ENCODE results near the gene SLC16A12. TPM values are rescaled to one million over a fixed set of nuclear protein-coding genes. Genes with fewer than 3 reads are reported as not detected.
"Not testable (repeated sequence)": the region's sequence is repeated elsewhere in the genome, so short reads cannot be mapped to it uniquely, and the experiment has no call there.

The SLC16A12 gene
- total RNA-seq, 1 donor from 2014 or later: 1.6 TPM

- H3K27ac ChIP-seq (ENCODE audit: low read depth, low read length): no peak overlapping the region
- peaks cover 0 to 2% (median 0%) of the 10 kb centered on the region in 3 donors for H3K4me1 ChIP-seq (ENCODE audit: control insufficient read depth in 3 of 3, insufficient read depth in 3 of 3, low read length in 3 of 3)
- no peak overlapping the region for H3K4me3 ChIP-seq (ENCODE audit: low read length in 3 of 3)
- H3K36me3 ChIP-seq (ENCODE audit: control insufficient read depth in 3 of 3, insufficient read depth in 3 of 3, low read length in 3 of 3): no peaks in the 10 kb centered on the region
- H3K9ac ChIP-seq (ENCODE audit: low read depth in 1 of 3, low read length in 3 of 3): no peak overlapping the region
- H3K27me3 ChIP-seq (ENCODE audit: control insufficient read depth in 3 of 3, insufficient read depth in 3 of 3, low read length in 3 of 3): no peaks in the 10 kb centered on the region
- no peaks in the 10 kb centered on the region for H3K9me3 ChIP-seq (ENCODE audit: control insufficient read depth in 3 of 3, low read length in 3 of 3)
Measured at GRCh38 chr10:89466599-89467035, 68.8 kb downstream of the SLC16A12 start.

DNA sequence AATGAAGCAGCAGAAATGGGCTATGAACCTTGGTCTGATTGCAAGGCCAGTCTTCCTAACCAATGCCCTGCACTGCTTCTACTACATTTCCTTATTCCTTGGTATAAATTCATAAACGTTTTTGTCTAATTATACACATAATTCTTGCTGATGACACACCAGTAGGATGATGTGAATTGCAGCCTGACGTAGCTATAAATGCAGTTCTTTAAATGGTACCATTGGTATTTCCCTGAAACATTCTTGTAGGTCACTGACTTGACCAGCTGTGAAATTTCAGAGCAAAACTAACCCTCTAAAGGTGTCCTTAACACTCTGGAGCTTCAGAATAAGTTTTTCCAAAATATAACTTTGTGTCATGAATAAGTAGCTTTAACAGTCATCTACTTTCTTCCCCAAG, 70.2 kb downstream of the SLC16A12 start:
- Histone ChIP-seq H3K4me1 (ENCODE audit: control insufficient read depth in 3 of 3, insufficient read depth in 3 of 3, low read length in 3 of 3) (peaks cover 0 to 2% (median 0%) of the 10 kb centered on the region in 3 donors), H3K4me3 (ENCODE audit: low read length in 3 of 3) (no peak overlapping the region), H3K27ac (ENCODE audit: low read depth, low read length) (no peak overlapping the region), H3K9ac (ENCODE audit: low read depth in 1 of 3, low read length in 3 of 3) (no peak overlapping the region), H3K27me3 (ENCODE audit: control insufficient read depth in 3 of 3, insufficient read depth in 3 of 3, low read length in 3 of 3) (no peaks in the 10 kb centered on the region), H3K36me3 (ENCODE audit: control insufficient read depth in 3 of 3, insufficient read depth in 3 of 3, low read length in 3 of 3) (no peaks in the 10 kb centered on the region), H3K9me3 (ENCODE audit: control insufficient read depth in 3 of 3, low read length in 3 of 3) (no peaks in the 10 kb centered on the region)

DNA sequence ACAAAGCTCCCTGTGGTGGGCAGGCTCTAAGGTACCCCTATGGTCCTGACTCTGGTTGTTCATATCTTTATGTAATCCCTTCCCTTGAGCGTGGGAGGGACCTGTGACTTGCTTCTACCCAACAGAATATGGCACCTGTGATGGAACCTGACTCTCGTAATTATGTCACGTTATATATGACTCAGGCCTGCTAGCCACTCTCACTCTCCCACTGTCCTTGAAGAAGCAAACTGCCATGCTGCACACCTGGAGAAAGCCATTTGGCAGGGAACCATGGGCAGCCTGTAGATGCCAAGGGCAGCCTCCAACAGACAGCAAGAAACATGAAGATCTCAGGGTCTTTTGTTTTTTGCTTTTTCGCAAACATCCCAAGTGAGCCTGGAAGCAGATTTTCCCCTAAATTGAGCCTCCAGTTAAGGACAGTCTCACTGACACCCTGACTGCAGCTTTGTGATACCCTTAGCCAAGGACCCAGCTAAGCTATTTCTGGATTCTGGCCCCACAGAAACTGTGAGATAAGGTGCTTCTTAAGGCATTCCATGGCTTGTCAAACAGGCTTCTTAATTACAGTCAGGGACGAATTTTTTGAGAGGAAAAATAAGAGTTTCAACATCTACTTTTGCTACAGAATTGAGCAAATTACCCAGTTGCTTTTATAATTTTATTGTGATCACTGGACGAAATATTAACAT, 71.4 kb downstream of the SLC16A12 start:
- H3K9me3 ChIP-seq (ENCODE audit: control insufficient read depth in 3 of 3, low read length in 3 of 3): no peaks in the 10 kb centered on the region
- H3K4me3 ChIP-seq (ENCODE audit: low read length in 3 of 3): no peak overlapping the region
- no peaks in the 10 kb centered on the region for H3K27me3 ChIP-seq (ENCODE audit: control insufficient read depth in 3 of 3, insufficient read depth in 3 of 3, low read length in 3 of 3)
- H3K27ac ChIP-seq (ENCODE audit: low read depth, low read length): no peak overlapping the region
- H3K36me3 ChIP-seq (ENCODE audit: control insufficient read depth in 3 of 3, insufficient read depth in 3 of 3, low read length in 3 of 3): no peaks in the 10 kb centered on the region
- H3K9ac ChIP-seq (ENCODE audit: low read depth in 1 of 3, low read length in 3 of 3): no peak overlapping the region
- peaks cover 0 to 2% (median 0%) of the 10 kb centered on the region in 3 donors for H3K4me1 ChIP-seq (ENCODE audit: control insufficient read depth in 3 of 3, insufficient read depth in 3 of 3, low read length in 3 of 3)

DNA sequence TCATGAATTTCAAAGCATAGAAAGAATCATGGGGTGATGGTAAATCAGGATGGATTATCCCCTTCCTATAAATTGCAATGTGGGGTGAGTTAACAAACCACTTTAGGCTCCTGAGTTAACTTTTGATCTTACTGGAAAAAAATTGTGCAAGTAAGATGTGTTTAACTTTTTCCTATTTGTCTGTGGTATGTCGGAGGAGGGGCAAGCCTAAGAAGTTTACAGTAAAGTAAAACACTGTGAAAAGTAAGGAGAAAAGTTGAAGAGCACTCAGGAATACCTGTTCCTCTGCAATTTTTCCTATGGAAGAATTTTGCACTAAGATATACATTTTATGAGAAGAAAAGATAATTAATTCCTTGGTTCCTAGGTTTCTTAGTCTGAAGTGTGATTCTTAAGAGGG, 76.6 kb downstream of the SLC16A12 start:
- H3K4me3 ChIP-seq (ENCODE audit: low read length in 3 of 3): no peak overlapping the region
- no peak overlapping the region for H3K27ac ChIP-seq (ENCODE audit: low read depth, low read length)
- H3K27me3 ChIP-seq (ENCODE audit: control insufficient read depth in 3 of 3, insufficient read depth in 3 of 3, low read length in 3 of 3): no peaks in the 10 kb centered on the region
- peaks cover 0 to 3% (median 0%) of the 10 kb centered on the region in 3 donors for H3K4me1 ChIP-seq (ENCODE audit: control insufficient read depth in 3 of 3, insufficient read depth in 3 of 3, low read length in 3 of 3)
- H3K36me3 ChIP-seq (ENCODE audit: control insufficient read depth in 3 of 3, insufficient read depth in 3 of 3, low read length in 3 of 3): no peaks in the 10 kb centered on the region
- H3K9me3 ChIP-seq (ENCODE audit: control insufficient read depth in 3 of 3, low read length in 3 of 3): no peaks in the 10 kb centered on the region
- no peak overlapping the region for H3K9ac ChIP-seq (ENCODE audit: low read depth in 1 of 3, low read length in 3 of 3)

DNA sequence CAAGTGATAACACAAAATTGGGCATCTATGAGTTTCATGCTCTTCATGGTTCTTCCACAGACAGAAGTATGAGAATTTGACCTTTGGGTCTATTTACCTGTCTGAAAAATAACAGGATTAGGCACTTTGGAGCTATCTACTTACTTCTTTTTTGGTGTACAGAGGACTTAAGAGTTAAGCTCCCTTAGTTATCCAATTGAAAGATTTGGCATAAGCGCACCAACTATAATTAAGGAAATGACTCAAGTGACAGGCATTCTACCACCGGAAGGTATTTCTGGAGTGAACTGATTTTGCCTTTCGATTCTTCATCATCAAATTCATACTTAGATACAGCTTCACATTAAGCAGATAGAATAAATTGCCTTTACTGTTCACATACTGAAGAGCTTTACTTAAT, 77.1 kb downstream of the SLC16A12 start:
- H3K4me1 ChIP-seq (ENCODE audit: control insufficient read depth in 3 of 3, insufficient read depth in 3 of 3, low read length in 3 of 3): peaks cover 0 to 3% (median 0%) of the 10 kb centered on the region in 3 donors
- no peaks in the 10 kb centered on the region for H3K27me3 ChIP-seq (ENCODE audit: control insufficient read depth in 3 of 3, insufficient read depth in 3 of 3, low read length in 3 of 3)
- H3K27ac ChIP-seq (ENCODE audit: low read depth, low read length): no peak overlapping the region
- no peak overlapping the region for H3K9ac ChIP-seq (ENCODE audit: low read depth in 1 of 3, low read length in 3 of 3)
- H3K4me3 ChIP-seq (ENCODE audit: low read length in 3 of 3): no peak overlapping the region
- no peaks in the 10 kb centered on the region for H3K36me3 ChIP-seq (ENCODE audit: control insufficient read depth in 3 of 3, insufficient read depth in 3 of 3, low read length in 3 of 3)
- H3K9me3 ChIP-seq (ENCODE audit: control insufficient read depth in 3 of 3, low read length in 3 of 3): no peaks in the 10 kb centered on the region

DNA sequence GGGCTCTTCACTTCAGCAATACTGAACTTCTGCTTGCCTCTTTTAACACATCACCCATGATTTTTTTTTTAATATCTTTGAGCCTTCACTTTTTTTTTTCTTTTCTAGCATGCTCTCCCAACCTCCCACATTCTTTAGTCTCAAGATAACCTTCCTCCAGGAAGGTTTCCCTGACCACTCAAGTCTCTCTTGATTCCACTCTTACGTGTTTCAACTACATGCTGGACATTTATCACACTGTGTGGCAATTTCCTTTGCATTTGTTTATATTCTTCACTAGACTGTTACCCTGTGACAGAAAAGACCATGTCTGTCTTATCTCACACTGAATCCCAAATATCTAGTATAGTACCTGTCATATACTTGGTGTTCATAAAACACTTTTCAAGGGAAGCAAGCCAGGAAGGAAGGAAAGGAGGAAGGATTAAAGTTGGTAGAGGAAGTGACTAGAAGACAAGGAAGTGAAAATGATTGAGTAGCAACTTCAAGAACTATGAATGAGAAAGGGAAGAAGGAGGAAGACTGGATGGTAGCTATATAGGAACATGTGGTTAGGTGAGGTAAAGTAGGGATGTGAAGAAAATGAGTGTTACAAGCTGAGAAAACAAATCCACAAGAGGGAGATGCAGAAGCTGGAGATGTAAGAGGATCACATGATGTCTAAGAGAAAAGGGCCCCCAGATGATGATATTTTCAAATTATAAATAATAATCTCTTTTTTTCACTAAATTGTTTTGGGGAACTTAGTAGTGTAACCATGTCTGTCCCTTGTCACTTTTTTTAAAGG, 80.6 kb downstream of the SLC16A12 start:
- no peak overlapping the region for H3K4me3 ChIP-seq (ENCODE audit: low read length in 3 of 3)
- H3K27ac ChIP-seq (ENCODE audit: low read depth, low read length): no peak overlapping the region
- H3K4me1 ChIP-seq (ENCODE audit: control insufficient read depth in 3 of 3, insufficient read depth in 3 of 3, low read length in 3 of 3): peaks cover 0 to 3% (median 0%) of the 10 kb centered on the region in 3 donors
- H3K36me3 ChIP-seq (ENCODE audit: control insufficient read depth in 3 of 3, insufficient read depth in 3 of 3, low read length in 3 of 3): no peaks in the 10 kb centered on the region
- no peaks in the 10 kb centered on the region for H3K9me3 ChIP-seq (ENCODE audit: control insufficient read depth in 3 of 3, low read length in 3 of 3)
- H3K27me3 ChIP-seq (ENCODE audit: control insufficient read depth in 3 of 3, insufficient read depth in 3 of 3, low read length in 3 of 3): no peaks in the 10 kb centered on the region
- H3K9ac ChIP-seq (ENCODE audit: low read depth in 1 of 3, low read length in 3 of 3): no peak overlapping the region

DNA sequence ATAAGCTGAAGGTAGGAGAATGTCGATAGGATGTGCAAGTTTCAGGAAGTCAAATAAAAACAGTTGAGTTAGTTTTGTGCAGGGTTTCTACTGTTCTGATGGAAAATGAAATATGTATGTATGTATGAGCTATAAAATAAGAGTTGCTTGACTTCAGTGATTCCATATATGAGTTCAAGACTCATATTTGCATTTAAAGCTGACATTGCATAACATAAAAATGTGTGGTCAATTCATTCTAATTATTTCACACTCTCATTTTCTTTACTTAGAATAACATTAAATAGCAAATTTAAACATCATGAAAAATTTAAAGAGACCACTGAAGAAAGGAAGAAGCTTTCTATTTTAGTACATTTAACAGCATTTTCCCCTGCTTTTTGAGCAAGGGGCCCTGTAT, 83.2 kb downstream of the SLC16A12 start:
- H3K9me3 ChIP-seq (ENCODE audit: control insufficient read depth in 3 of 3, low read length in 3 of 3): no peaks in the 10 kb centered on the region
- no peaks in the 10 kb centered on the region for H3K27me3 ChIP-seq (ENCODE audit: control insufficient read depth in 3 of 3, insufficient read depth in 3 of 3, low read length in 3 of 3)
- H3K9ac ChIP-seq (ENCODE audit: low read depth in 1 of 3, low read length in 3 of 3): no peak overlapping the region
- no peaks in the 10 kb centered on the region for H3K36me3 ChIP-seq (ENCODE audit: control insufficient read depth in 3 of 3, insufficient read depth in 3 of 3, low read length in 3 of 3)
- H3K4me1 ChIP-seq (ENCODE audit: control insufficient read depth in 3 of 3, insufficient read depth in 3 of 3, low read length in 3 of 3): no peaks in the 10 kb centered on the region
- H3K4me3 ChIP-seq (ENCODE audit: low read length in 3 of 3): no peak overlapping the region
- H3K27ac ChIP-seq (ENCODE audit: low read depth, low read length): no peak overlapping the region

GRCh38 chr10:89450901-89451300, 84.5 kb downstream of the SLC16A12 start:
- Histone ChIP-seq H3K4me1 (ENCODE audit: control insufficient read depth in 3 of 3, insufficient read depth in 3 of 3, low read length in 3 of 3) (no peaks in the 10 kb centered on the region), H3K4me3 (ENCODE audit: low read length in 3 of 3) (no peak overlapping the region), H3K27ac (ENCODE audit: low read depth, low read length) (no peak overlapping the region), H3K9me3 (ENCODE audit: control insufficient read depth in 3 of 3, low read length in 3 of 3) (no peaks in the 10 kb centered on the region), H3K9ac (ENCODE audit: low read depth in 1 of 3, low read length in 3 of 3) (no peak overlapping the region), H3K27me3 (ENCODE audit: control insufficient read depth in 3 of 3, insufficient read depth in 3 of 3, low read length in 3 of 3) (no peaks in the 10 kb centered on the region), H3K36me3 (ENCODE audit: control insufficient read depth in 3 of 3, insufficient read depth in 3 of 3, low read length in 3 of 3) (no peaks in the 10 kb centered on the region)

DNA sequence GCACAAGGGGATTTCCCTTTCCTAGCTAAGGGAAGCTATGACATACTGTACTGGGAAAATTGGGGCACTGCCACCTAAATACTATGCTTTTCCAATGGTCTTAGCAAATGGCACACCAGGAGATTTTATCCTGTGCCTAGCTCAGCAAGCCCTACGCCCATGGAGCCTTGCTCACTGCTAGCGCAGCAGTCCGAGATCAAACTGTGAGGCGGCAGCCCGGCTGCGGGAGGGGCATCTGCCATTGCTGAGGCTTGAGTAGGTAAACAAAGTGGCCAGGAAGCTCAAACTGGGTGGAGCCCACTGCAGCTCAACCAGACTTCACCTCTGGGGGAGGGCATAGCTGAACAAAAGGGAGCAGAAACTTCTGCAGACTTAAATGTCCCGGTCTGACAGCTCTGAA, 90.6 kb downstream of the SLC16A12 start:
- H3K9me3 ChIP-seq (ENCODE audit: control insufficient read depth in 3 of 3, low read length in 3 of 3); H3K4me3 ChIP-seq (ENCODE audit: low read length in 3 of 3); H3K4me1 ChIP-seq (ENCODE audit: control insufficient read depth in 3 of 3, insufficient read depth in 3 of 3, low read length in 3 of 3); H3K27me3 ChIP-seq (ENCODE audit: control insufficient read depth in 3 of 3, insufficient read depth in 3 of 3, low read length in 3 of 3); H3K9ac ChIP-seq (ENCODE audit: low read depth in 1 of 3, low read length in 3 of 3); H3K36me3 ChIP-seq (ENCODE audit: control insufficient read depth in 3 of 3, insufficient read depth in 3 of 3, low read length in 3 of 3); H3K27ac ChIP-seq (ENCODE audit: low read depth, low read length): not testable (repeated sequence)

DNA sequence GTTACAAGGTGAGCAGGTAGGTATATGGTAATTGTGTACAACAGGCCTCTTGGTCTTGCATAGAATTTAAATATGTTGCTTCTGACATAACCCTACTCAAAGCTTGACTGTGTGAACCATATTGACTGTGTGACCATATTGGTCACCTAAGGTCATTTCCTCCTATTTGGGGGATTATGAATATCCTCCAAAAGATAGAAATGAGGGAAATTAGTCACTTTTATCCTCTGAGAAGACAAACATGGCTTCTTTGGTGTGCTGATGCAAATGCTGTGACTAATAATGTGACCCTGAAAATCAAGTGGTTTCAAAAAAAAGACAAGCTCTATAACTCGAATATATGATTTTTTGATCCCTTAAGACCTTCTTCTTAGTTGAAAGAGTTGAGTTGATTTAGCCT, 93.1 kb downstream of the SLC16A12 start:
- Histone ChIP-seq H3K27me3 (ENCODE audit: control insufficient read depth in 3 of 3, insufficient read depth in 3 of 3, low read length in 3 of 3) (no peaks in the 10 kb centered on the region), H3K4me1 (ENCODE audit: control insufficient read depth in 3 of 3, insufficient read depth in 3 of 3, low read length in 3 of 3) (no peaks in the 10 kb centered on the region), H3K9me3 (ENCODE audit: control insufficient read depth in 3 of 3, low read length in 3 of 3) (no peaks in the 10 kb centered on the region), H3K4me3 (ENCODE audit: low read length in 3 of 3) (no peak overlapping the region), H3K9ac (ENCODE audit: low read depth in 1 of 3, low read length in 3 of 3) (no peak overlapping the region), H3K27ac (ENCODE audit: low read depth, low read length) (no peak overlapping the region), H3K36me3 (ENCODE audit: control insufficient read depth in 3 of 3, insufficient read depth in 3 of 3, low read length in 3 of 3) (no peaks in the 10 kb centered on the region)

Measured in skeletal muscle tissue (tissue), 4 donors.